Measurements from ENCODE around the gene NPIPA5. TPM values are rescaled to one million over a fixed set of nuclear protein-coding genes. Genes with fewer than 3 reads are reported as not detected.

The NPIPA5 gene
- total and polyA plus RNA-seq, 2 of the 13 experiments (the other 11 are each of a cell fraction or from before 2014, with no cell fraction given): 9.7 to 21.5 TPM

GRCh38 chr16:15398618-15399316 lies 20.7 kb upstream of the NPIPA5 start (continued):
- no peak for TF ChIP-seq MTERF4 (CRISPR knock-in tag; IDR thresholded peaks at IDR 0.05)
- TF ChIP-seq HHEX (CRISPR knock-in tag; IDR thresholded peaks at IDR 0.05): no peak
- peak; percentile 85; the same call in 1 of the 2 replicates for TF ChIP-seq NCOA1 (CRISPR knock-in tag; IDR thresholded peaks at IDR 0.05)
- TF ChIP-seq ZBTB37 (CRISPR knock-in tag; IDR thresholded peaks at IDR 0.05): peak; percentile 77
- TF ChIP-seq ZNF646 (CRISPR knock-in tag; IDR thresholded peaks at IDR 0.05): no peak
- peak; percentile 59; the same call in 1 of the 2 replicates for TF ChIP-seq ZHX2 (IDR thresholded peaks at IDR 0.05; ENCODE audit: low read depth)
- no peak for TF ChIP-seq ZHX2 (CRISPR knock-in tag; IDR thresholded peaks at IDR 0.05; ENCODE audit: borderline replicate concordance)
- peak; percentile 20; the same call in 1 of the 2 replicates for TF ChIP-seq ZNF691 (CRISPR knock-in tag; IDR thresholded peaks at IDR 0.05; ENCODE audit: borderline replicate concordance, low read depth)
- TF ChIP-seq ZNF275 (CRISPR knock-in tag; IDR thresholded peaks at IDR 0.05; ENCODE audit: borderline replicate concordance): no peak
- no peak for TF ChIP-seq ATAD3A (CRISPR knock-in tag; IDR thresholded peaks at IDR 0.05)
- TF ChIP-seq ZFP36L1 (CRISPR knock-in tag; IDR thresholded peaks at IDR 0.05): no peak; the same call in 1 of the 2 replicates

Measured in HepG2 (cell line).